ENCODE results near the gene NLRP6.

Gene NLRP6

DNA sequence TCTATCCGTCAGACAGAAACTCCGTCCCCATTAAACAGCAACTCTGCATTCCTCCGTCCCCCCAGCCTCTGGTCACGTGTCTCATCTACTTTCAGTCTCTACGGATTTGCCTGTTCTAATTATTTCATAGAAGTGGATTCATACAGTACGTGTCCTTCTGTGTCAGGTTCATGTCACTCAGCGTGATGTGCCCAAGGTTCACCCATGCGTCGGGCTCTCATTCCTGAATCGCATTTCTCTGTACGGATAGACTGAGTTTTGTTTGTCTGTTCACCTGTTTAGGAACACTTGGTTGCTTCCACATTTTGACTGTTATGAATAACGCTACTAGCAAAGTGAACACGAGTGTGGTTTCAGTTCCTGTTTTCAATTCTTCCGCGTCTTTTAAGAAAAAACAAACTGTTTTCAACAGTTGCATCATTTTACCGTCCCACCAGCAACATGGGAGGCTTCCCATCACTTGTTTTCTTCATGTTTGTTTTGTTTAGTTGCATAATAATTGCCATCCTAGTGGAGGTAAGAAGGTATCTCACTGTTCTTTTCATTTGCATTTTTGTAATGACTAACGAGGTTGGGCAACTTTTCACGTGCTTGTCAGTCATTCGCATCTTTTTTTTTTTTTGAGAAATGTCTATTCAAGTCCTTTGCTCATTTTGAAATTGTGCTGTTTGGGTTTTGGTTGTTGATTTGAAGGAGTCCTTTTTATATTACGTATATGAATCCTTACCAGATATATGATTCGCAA lies 8.9 kb upstream of the NLRP6 start:
- peaks cover 9% of the 10 kb centered on the region for H3K9me3 ChIP-seq
- peak overlapping the region; percentile 76 for H3K4me3 ChIP-seq
- peak overlapping the region; percentile 99 for H3K27ac ChIP-seq
- H3K27me3 ChIP-seq: no peaks in the 10 kb centered on the region
- TF ChIP-seq Cebpa-rat (IDR thresholded peaks at IDR 0.05): peak; percentile 97
- no peaks in the 10 kb centered on the region for H4K20me1 ChIP-seq
- H3K4me1 ChIP-seq: peaks cover 37% of the 10 kb centered on the region
- H3K36me3 ChIP-seq: no peaks in the 10 kb centered on the region; the same call in 1 of the 2 replicates
- H3K4me2 ChIP-seq: peak overlapping the region; percentile 100
- peak overlapping the region; percentile 95 for H3K9ac ChIP-seq

DNA sequence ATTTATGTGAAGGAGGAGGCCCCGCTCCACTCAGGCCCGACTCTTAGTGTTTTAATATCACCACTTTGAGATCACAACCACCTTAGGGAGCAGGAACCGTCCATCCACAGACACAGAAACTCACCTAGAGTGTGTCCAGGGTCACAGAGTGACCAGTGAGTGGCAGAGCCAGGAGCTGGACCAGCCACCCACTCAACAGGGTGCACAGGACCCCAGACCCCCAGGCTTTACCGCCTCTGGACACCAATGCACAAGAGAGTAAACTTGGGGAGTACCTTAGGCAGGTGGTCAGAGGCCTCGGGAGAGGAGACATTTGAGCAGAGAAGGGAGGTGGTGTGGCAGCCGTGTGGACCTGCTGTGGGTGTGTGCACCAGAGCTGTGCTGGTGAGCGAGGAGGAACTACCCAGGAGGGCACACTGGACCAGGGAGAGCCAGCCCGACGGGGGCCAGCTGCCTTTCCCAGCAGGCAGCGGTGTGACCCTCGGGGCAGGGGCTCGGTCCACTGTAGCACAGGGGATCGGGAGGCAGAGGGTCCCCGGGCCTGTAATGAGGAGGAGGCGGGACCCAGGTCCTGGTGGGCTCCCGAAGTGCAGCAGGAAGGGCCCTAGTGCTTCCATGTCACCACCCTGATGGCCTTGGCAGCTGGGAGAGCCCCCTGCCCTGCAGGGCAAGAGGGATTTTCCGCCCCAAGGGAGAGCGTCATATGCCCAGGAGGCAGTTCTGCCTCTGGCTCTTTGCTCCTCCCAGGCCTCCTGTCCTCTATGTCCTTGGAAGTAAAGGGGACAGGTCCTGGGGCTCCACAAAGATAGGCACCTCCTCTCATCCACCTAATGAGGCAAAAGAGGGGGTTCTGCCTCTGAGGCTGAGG lies 7.5 kb upstream of the NLRP6 start:
- Histone ChIP-seq H3K27ac (peak overlapping the region; percentile 99), H3K4me3 (peak overlapping the region; percentile 76; the same call in 1 of the 2 replicates)

GRCh38 chr11:271319-271715 lies 6.9 kb upstream of the NLRP6 start:
- no peaks in the 10 kb centered on the region for H4K20me1 ChIP-seq
- H3K36me3 ChIP-seq: no peaks in the 10 kb centered on the region; the same call in 1 of the 2 replicates
- peaks cover 4% of the 10 kb centered on the region; the same call in 1 of the 2 replicates for H3K9me3 ChIP-seq
- no peaks in the 10 kb centered on the region for H3K27me3 ChIP-seq
- H3K9ac ChIP-seq: peak overlapping the region; percentile 95
- TF ChIP-seq Cebpa-rat (IDR thresholded peaks at IDR 0.05): no peak
- H3K4me3 ChIP-seq: no peak overlapping the region
- peaks cover 37% of the 10 kb centered on the region for H3K4me1 ChIP-seq
- H3K27ac ChIP-seq: peak overlapping the region; percentile 99
- peak overlapping the region; percentile 100 for H3K4me2 ChIP-seq

More for the DNA sequence above, 7.5 kb upstream of the NLRP6 start:
- Histone ChIP-seq H4K20me1 (no peaks in the 10 kb centered on the region), H3K36me3 (no peaks in the 10 kb centered on the region; the same call in 1 of the 2 replicates), H3K4me2 (peak overlapping the region; percentile 100), H3K4me1 (peaks cover 37% of the 10 kb centered on the region), H3K9me3 (peaks cover 7% of the 10 kb centered on the region), H3K9ac (peak overlapping the region; percentile 95), H3K27me3 (no peaks in the 10 kb centered on the region)
- no peak for TF ChIP-seq Cebpa-rat (IDR thresholded peaks at IDR 0.05)

DNA sequence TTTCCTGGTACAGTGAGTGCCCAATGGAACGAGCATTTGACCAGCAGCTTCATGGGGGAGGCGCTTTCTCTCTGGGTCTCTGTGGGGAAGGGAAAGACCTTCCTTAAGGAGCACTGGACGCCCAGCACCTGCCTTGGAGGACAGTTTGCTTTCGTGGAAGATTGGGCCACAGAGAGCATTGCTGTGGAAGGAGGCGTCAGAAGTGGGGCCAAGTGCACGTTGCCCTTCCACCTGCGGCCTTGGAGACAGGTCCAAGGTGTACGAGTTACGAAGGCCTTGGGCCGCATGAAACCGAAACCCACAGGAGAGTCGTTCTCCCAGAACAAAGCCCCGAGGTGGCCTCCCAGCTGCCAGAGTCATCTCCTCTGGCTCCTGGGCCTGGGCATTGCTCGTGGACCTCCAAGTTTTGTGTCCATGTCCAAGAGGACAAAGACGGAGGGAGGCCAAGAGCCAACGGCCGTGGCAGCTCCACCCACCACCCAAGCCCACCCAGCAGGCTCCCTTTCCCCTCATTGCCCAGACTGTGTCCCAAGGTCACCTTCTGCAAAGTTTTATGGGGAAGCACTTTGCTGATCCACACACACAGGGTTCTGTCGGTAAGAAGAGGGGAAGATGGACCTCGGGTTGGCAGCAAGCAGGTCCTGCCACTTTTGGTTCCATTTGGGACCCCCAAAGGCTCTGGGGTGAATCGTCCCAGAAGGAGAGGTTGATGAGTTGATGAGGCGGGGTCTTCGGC lies 5.8 kb upstream of the NLRP6 start:
- Histone ChIP-seq H3K4me2 (no peak overlapping the region), H3K4me1 (peaks cover 37% of the 10 kb centered on the region), H3K4me3 (no peak overlapping the region), H3K9ac (no peak overlapping the region), H3K27ac (0 out of 2 replicates have a peak overlapping the region, but pooled peaks have one; percentile 99), H3K36me3 (no peaks in the 10 kb centered on the region; the same call in 1 of the 2 replicates), H3K27me3 (no peaks in the 10 kb centered on the region; the same call in 1 of the 2 replicates), H4K20me1 (no peaks in the 10 kb centered on the region), H3K9me3 (peaks cover 10% of the 10 kb centered on the region; the same call in 1 of the 2 replicates)
- TF ChIP-seq Cebpa-rat (IDR thresholded peaks at IDR 0.05): no peak

GRCh38 chr11:272931-273198 lies 5.3 kb upstream of the NLRP6 start:
- no peaks in the 10 kb centered on the region for H4K20me1 ChIP-seq
- H3K9me3 ChIP-seq: peaks cover 10% of the 10 kb centered on the region; the same call in 1 of the 2 replicates
- H3K36me3 ChIP-seq: no peaks in the 10 kb centered on the region; the same call in 1 of the 2 replicates
- no peak overlapping the region for H3K4me3 ChIP-seq
- H3K4me1 ChIP-seq: peaks cover 34% of the 10 kb centered on the region
- no peak for TF ChIP-seq Cebpa-rat (IDR thresholded peaks at IDR 0.05)
- H3K27ac ChIP-seq: no peak overlapping the region
- no peak overlapping the region for H3K4me2 ChIP-seq
- H3K27me3 ChIP-seq: peaks cover 5% of the 10 kb centered on the region
- H3K9ac ChIP-seq: no peak overlapping the region

DNA sequence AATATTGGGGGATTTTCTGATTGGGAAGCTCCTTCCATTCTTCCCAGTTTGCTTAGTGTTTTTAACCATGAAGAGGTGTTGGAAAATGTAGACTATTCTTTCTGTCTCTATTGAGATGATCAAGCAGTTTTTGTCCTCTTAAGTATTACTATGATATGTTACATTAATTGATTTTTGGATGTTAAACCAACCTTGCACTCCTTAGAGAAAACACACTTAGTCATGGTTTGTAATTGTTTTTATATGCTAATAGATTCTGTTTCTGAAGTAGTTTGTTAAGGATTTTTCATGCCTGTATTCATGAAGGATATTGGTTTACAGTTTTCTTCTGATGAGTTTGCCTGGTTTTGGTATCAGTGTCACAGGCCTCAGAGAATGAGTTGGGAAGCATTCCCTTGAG lies 2.0 kb upstream of the NLRP6 start:
- H3K4me3 ChIP-seq: no peak overlapping the region
- H3K27ac ChIP-seq: no peak overlapping the region
- H3K4me2 ChIP-seq: no peak overlapping the region
- peaks cover 40% of the 10 kb centered on the region for H3K4me1 ChIP-seq
- H3K9me3 ChIP-seq: peaks cover 17% of the 10 kb centered on the region; the same call in 1 of the 2 replicates
- TF ChIP-seq Cebpa-rat (IDR thresholded peaks at IDR 0.05): no peak
- H4K20me1 ChIP-seq: peaks cover 12% of the 10 kb centered on the region
- no peak overlapping the region for H3K9ac ChIP-seq
- H3K36me3 ChIP-seq: no peaks in the 10 kb centered on the region; the same call in 1 of the 2 replicates
- H3K27me3 ChIP-seq: peaks cover 38% of the 10 kb centered on the region

DNA sequence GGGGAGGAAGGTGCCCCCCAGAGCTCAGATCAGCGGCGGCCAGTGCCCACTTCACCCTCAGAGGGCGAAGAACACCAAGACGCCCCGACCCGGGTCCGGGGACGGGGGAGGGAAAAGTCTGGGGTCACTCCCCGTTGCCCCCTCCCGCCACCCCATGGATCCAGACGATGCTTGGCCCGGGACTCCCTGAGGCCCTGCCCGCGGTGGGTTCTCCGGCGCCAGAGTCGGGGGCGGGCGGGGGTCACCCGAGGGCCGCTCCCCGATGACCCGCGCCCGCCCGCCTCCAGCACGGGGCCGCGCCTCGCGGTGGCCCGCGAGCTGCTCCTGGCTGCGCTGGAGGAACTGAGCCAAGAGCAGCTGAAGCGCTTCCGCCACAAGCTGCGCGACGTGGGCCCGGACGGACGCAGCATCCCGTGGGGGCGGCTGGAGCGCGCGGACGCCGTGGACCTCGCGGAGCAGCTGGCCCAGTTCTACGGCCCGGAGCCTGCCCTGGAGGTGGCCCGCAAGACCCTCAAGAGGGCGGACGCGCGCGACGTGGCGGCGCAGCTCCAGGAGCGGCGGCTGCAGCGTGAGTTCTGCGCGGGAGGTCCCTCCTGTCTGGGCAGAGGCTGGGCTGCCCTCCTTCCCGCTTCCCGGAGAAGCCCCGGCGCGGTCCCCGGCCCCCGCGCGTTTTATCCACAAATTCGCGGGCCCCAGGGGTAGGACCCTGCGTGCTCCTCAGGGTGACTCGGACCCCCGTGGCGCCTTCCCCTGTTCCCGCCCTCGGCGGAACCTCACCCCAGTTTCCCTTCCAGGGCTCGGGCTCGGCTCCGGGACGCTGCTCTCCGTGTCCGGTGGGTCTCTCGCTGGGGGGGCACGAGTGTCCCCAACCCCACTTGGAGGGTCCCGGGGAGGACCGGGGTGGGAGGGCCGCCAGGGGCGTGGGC lies 1.1 kb downstream of the NLRP6 start:
- Histone ChIP-seq H3K9ac (no peak overlapping the region), H3K36me3 (no peaks in the 10 kb centered on the region), H3K4me2 (peak overlapping the region; percentile 71), H3K27ac (no peak overlapping the region), H4K20me1 (peaks cover 27% of the 10 kb centered on the region), H3K4me1 (peaks cover 40% of the 10 kb centered on the region), H3K9me3 (peaks cover 17% of the 10 kb centered on the region; the same call in 1 of the 2 replicates), H3K4me3 (peak overlapping the region; percentile 53), H3K27me3 (peaks cover 69% of the 10 kb centered on the region)
- no peak for TF ChIP-seq Cebpa-rat (IDR thresholded peaks at IDR 0.05)

DNA sequence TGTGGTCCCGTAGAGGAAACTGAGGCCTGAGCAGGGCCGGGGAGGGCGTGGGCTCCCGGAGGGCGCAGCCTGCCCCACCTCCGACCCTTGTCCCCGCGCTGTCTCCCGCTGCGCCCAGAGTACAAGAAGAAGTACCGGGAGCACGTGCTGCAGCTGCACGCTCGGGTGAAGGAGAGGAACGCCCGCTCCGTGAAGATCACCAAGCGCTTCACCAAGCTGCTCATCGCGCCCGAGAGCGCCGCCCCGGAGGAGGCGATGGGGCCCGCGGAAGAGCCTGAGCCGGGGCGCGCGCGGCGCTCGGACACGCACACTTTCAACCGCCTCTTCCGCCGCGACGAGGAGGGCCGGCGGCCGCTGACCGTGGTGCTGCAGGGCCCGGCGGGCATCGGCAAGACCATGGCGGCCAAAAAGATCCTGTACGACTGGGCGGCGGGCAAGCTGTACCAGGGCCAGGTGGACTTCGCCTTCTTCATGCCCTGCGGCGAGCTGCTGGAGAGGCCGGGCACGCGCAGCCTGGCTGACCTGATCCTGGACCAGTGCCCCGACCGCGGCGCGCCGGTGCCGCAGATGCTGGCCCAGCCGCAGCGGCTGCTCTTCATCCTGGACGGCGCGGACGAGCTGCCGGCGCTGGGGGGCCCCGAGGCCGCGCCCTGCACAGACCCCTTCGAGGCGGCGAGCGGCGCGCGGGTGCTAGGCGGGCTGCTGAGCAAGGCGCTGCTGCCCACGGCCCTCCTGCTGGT lies 1.9 kb downstream of the NLRP6 start:
- Histone ChIP-seq H4K20me1 (peaks cover 27% of the 10 kb centered on the region), H3K9me3 (peaks cover 17% of the 10 kb centered on the region; the same call in 1 of the 2 replicates), H3K4me1 (peaks cover 40% of the 10 kb centered on the region), H3K27me3 (peaks cover 77% of the 10 kb centered on the region), H3K27ac (no peak overlapping the region), H3K9ac (no peak overlapping the region), H3K4me3 (peak overlapping the region; percentile 53), H3K4me2 (peak overlapping the region; percentile 71), H3K36me3 (no peaks in the 10 kb centered on the region)
- TF ChIP-seq Cebpa-rat (IDR thresholded peaks at IDR 0.05): no peak
